GM19025 (cell line): ENCODE results near the gene DOCK2.

ENCODE experiments used
- ATAC-seq: cut with Tn5 transposase; IDR thresholded peaks from one replicate; pipeline ENCODE4 v1.9.1; 2021; ENCODE audit warnings: mild to moderate bottlenecking, low read depth, moderate library complexity; ENCODE audit not compliant: unreplicated experiment

DOCK2 gene

DNA sequence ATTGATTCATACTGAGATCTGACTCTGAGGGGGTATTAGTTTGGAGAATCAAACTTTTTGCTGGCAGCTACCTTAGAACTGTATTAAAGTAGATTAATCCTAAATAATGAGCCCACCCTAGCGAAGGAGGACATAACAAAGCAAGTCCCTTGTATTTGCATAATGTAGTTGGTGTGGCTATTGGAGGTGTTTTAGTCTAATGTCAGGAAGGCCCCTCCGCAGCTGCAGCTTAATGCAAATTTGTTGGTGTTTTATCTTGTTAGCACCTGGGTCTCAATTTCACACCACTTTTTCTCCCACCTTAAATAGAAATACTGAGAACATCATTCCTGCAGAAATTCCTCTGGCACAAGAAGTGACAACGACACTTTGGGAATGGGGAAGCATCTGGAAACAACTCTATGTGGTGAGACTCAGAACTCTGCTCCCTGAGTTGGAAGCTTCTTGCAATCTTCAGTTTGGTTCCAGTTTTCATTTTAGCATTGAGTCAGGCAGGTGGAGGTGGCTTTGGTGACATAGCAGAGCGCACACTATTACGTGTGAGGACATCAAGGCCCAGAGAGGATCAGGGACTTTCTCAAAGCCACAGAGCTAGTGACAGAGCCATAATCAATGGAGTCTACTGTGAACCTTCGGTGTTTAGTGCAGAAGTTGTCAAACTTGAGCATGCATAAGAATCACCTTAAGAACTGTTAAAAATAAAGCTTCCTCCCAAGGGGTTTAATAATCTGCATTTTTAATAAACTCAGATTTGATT lies 33.9 kb downstream of the DOCK2 start:
- peak; percentile 98 for ATAC-seq

DNA sequence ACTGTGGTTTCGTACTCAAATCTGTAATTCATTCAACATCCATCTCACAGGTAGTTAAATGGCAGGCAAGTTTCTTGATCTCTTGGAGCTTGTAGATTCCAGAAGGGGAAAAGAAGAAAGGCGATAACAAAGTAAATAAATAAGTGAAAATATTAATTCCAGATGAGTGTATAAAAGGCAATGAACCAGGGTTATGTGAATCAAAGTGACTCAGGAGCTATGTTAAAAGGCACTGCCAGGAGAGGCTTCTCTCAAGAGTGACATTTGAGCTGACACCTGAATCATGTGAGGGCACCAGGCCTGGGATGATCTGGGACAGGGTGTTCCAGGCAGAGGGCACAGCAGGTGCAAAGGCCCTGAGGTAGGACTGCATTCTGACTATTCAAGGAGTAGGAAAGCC lies 45.0 kb downstream of the DOCK2 start:
- ATAC-seq = no peak

DNA sequence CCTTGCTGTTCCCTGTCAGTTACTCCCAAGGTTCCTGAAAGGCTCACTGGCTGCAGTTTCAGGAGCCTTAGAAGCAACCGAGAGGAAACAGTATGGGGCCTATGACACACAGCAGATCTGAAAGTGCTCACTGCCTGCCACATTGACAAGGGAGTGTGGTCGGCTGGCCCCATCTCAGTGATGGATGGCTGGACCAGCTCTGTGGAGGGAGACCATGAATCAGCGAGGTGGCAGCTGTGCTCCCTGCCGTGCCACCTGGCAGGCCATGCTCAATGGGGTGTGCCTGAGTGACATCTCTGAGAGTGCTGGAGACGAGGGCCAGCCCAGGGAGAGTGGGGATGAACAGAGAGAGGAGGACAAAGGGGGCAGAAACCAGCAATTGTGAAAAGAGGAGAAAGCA lies 49.1 kb downstream of the DOCK2 start:
- ATAC-seq = peak; percentile 82

DNA sequence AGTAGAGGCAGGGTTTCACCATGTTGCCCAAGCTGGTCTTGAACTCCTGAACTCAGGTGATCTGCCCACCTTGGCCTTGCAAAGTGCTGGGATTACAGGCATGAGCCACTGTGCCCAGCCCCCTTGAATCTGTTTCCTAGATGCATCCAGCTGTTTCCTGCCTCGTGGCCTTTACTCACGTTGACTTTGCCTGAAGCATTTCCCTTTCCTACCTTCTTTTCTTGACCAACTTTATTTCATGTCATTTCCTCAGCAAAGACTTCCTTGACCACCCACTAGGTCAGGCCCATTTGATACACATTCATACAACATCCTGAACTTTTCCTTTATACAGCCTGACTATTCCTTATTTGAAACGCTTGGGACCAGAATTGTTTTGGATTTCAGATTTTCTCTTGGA lies 51.0 kb downstream of the DOCK2 start:
- ATAC-seq = no peak

DNA sequence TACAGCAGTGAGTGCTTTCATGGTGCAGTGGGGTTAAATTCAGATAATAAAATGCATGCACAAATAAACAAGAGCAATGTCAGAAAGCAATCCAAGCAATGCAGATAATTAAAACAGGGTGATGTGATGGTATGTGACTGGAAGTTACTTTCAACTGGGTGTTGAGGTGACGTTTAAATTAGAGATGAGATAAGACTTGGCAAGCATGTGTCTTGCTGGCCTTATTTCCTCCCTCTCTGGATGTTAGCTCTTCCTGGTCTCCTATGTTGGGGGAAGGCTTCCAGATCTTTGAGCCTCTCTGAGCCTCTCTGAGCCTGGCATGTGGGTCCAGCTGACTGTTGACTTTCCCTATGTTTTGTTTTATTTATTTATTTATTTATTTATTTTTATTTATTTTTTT lies 54.4 kb downstream of the DOCK2 start:
- ATAC-seq = no peak

DNA sequence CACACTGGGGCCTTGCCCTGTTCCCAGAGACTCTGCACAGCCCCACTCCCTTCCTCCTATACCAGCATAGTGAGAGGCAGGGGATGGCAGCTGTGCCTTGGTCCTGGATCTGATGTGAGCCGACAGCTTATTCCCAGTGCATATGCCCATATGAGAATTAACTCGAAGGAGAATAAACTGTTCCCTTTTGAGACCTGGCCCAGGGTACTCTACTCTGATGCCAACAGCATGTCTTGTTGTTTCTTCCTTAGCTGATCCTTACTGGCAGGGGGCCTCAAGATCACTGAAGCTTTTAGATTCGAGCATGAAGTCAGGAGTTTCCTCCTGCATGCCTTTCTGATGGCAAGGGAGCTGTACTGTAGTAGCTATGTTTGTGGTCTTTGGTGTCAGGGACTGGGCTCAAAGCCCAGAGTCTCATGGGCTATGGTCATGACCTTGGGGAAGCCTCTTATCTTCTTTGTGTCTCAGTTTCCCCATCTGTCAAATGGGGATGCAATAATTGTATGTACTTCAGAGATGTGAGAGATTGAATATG lies 57.1 kb downstream of the DOCK2 start:
- ATAC-seq = no peak

DNA sequence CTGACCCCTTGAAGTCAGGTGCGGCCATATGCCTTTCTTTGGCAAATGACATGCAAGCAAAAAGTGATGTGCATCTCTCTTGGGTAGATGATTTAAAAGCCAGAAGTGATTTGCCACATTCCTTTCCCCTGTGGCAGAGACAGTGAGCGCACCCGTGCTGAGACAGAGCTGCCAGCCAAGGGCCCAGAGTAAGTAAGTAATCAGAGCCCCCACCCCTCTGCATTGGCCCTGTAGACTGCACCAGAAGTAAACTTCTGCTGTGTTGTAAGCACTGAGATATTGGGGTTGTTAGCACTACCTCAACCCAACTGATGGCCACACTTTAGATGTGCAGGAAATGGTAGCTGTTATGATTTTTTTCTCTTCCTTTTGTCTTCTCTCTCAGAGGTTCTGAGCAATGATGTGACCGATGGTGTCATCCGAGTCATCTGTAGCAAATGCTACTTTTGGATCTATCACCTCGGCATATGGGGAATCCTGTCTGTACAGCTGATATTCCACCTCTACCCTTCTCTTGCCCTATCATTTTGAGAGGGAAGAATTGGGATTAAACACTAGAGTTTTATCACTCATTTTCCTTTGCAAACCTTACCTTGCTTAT lies 58.0 kb downstream of the DOCK2 start:
- no peak for ATAC-seq

DNA sequence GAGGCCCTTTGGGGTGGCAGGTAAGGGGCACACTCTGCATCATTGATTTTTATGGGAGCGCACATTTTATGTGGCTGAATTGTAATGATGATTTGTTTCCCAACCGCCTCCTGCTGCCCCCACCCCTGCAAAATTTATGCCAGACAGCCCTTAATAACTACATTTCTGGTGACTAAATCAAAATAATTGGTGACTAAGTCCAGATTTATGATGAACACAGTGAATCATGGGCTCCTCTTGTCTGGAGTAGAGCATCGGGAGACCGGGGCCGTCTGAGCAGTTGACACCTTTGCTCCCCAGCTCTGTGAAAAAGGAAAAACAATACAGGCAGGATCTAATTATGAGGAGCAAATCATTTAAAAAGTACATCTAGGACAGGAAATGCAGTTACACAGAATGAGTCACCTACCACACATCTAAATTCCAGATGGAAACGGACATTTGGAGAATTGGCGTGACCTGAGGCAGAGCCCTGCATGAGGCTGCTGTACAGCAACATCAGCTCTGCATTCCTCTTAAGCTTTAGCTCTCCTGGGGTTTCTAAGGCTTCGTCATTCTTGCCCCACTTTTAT lies 58.9 kb downstream of the DOCK2 start:
- no peak for ATAC-seq

DNA sequence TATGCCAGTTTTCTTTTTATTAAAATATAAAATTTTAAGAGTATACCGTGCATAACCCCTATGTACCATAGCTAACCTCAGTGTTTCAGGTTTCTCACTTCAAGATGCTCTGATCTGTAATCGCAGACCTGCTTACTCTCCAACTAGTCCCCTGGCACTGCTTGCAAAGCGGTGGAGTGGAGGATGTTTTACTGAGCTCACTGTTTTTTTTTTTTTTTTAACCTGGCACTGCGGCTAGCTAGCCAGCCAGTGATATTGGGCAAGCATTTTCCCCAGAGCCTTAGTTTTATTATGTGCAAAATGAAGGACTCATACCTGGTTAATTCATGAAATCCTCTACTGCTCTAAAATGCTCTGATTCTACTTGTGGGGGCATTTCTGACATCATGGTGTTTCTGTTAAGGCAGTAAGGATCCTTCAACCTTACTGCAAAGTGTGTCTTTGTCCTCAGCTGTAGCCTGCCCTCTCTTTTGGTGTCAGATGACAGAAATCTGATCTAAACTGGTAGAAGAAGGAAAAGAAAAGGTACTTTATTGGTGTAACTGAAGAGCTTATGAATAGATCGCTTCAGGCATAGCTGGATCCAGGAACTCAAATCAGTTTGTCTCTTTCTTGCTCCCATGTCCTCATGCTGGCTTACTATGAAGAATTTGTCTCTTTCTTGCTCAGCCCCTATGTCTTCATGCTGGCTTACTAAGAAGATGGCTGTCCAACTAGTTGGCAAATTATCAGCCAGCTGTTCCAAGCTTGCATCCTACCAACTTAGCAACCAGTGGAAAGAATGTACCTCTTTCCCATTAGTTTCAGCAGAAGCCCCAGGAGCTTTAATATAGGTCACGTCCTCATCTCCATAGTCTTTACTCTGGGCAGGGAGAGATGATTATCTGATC lies 59.8 kb downstream of the DOCK2 start:
- no peak for ATAC-seq

DNA sequence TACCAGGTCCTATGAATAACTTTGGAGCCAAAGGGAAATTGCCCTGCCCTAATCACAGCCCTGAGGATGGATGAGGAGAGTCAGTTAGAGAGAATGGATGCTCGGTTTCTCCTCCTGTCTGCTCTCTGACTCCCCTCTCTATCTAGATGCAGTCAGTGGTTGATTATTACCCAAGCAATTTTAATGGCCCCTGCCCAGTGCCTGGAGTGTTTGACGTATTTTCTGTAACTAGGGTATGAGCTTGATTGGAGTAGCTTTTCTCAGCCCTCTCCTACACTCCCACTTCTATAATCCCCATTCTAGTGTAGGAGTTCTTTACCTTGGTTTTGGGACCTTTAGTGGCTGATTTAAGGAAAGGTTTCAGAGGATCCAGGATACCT lies 60.4 kb downstream of the DOCK2 start:
- ATAC-seq = no peak

DNA sequence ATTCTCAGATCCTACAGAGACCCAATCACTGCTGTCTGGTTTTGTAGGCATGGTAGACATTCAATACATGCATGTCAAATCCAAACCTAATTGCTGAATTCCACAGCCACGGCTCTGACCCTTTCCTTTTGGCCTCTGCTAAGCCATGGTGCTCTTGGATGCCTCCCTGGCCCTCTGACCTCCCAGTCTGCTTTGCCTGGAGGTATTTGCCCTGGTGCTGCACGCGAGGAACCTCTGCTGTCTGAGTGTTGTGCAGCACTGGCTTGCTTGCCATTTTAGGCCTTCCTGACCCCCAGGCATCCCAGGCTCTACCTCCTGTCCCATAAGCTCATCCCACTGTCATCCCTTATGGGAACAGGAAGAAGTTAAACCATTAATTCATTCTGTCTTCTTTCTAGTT lies 60.9 kb downstream of the DOCK2 start:
- no peak for ATAC-seq

DNA sequence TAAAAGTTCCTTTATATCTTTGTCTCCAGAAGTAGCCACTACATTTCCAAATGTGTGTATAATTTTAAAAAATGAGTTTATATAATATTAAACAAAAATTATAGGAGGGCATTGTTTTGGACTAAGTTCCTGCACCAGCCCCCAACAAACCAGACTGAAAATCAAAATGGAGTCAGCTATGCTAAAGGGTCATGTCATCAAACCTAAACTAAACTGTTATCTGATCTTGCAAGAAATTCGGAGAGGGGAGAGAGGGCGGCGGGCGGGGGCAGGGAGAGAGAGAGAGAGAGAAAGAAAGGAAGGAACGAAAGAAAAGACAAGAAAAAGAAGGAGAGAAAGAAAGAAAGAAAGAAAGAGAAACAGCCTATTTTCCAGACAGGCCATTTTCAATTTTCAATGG lies 63.5 kb downstream of the DOCK2 start:
- ATAC-seq = no peak

DNA sequence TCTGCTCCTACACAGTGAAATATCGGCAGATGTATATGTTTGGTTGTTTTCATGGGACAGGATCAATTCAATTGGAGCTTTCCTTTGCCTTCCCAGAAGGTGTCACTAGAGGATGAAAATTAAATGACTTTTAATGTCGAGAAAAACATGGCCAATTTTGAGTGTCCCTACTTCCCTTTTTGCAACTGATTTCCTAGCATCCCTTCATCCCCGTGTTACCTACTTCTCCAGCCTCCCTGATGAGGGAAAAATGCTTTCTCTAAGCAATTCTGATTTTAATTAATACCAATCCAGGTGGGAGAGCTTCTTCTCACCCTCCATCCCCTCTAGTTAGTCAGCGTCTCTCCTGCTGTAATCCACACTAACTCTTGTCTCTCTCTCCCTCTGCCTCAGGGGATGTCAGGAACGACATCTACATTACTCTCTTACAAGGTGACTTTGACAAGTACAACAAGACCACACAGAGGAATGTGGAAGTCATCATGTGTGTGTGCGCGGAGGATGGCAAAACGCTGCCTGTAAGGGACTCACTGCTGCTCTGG lies 64.9 kb downstream of the DOCK2 start:
- ATAC-seq = no peak

DNA sequence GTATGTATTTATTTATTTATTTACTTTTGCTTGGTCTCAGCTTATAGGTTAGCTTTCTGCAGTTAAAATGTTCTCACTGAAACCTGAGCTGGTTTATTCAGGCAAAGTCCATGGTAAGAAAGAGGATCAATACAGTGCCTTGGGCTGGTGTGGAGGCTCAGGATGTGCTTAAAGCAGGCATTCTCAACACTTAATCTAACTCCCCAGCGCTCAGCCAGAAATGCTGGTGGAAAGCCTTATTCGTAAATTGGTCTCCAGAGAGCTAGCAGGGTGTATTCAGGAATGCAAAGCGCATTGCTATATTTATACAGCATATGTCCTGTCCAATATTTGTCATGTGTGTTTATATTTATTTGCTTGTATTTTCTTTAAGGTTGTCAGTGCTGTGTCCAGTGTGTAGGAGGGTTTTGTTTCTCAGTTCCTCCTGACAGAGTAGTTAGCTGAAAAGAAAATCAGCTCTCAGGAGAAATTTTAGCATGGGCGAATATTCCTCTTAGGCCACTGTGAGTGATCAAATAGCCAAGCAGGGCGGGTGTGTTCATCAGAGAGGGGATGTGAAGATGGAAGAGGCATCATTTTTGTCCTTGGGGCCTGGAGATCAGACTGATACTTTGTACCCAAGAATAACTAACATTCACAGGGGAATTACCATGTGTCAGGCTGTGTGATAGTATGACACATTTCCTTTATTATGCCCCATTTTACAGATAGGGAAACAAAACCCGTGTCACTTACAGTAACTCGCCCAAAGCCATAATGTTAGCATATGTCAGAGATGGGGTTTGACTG lies 65.8 kb downstream of the DOCK2 start:
- peak; percentile 73 for ATAC-seq

DNA sequence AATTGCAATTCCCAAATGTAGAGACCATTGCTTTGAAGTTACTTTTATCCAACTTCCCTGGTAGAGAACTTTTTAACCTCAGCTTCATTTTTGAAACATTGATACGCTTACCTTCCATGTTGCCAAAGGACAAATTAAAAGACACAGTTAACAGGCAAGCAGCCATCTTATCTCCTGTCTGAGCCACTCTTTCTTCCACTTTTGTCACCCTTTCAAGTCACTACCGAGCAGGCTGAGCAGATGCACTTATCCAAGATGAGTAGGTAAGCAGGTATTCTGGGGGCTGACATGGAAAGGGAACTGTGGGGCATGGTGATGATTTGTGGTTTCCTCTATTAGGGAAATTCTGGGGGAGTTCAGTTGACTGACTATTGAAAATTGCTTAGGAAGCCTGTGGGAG lies 66.7 kb downstream of the DOCK2 start:
- ATAC-seq = no peak

DNA sequence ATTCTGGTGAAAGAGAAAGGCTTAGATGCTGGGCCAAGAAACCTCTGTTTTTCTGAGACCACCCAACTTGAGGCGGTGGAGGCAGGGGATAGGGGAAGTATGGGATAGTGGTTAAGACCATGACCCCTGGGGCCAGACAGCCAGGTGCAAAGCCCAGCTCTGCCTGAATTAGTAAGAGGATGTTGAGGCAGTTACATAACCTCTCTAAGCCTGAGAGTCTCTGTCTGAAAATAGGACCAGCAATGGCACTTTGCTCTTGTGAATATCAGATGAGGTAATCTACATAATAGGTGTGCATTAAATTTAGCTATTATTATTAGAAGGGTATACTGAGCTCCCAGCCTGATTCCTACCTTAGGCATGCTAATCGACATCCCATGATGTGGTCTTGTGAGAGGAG lies 68.2 kb downstream of the DOCK2 start:
- ATAC-seq = no peak

DNA sequence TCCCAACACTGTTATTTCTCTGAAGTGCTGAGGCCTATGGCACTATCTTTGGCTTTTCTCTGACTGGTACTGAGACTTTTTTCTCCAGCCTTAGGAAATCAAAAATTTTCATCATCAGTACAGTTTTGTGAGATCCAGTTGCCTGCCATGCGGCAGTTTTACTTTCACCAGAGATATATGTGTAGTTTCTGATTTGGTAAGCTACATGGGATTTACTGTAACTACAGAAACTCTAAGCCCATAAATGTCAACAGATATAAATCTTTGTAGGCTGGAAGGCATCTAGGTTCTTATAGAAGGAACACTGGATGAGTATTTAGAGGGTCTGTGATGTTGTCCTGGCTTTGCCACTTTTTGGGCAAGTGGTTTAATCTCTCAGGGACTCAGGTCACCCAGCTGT lies 69.0 kb downstream of the DOCK2 start:
- ATAC-seq = no peak

DNA sequence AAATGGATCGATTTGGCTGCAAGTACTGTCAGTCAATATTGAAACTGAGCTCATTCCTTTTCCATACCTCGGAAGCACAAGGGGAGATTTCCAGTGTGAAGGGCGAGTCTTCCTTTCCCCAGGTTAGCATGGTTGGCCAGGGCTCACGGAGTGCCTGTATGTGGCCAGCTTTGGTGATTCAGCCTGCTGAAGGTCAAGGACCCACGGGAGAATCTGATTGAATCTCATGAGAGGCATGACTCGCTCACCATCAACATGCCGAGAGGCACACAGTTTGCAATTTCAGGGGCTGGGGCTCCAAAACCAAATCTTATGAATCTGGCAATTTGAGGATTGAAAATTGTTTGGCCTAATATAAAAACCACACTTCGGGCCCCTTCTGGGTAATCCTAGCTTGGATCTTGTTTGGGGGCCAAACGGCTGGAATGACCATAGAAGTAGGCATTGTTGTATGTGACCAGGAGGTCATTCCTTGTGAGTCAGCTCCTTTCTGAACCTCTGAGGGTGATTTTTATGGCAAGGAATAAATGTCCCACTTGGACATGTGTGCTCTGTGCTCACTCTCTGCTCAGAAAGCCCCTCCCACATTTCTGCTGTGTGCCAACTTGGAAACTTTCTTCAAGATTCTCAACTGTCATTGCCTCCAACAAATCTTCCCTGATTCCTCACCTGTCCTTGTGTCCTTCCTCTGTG lies 69.8 kb downstream of the DOCK2 start:
- no peak for ATAC-seq

DNA sequence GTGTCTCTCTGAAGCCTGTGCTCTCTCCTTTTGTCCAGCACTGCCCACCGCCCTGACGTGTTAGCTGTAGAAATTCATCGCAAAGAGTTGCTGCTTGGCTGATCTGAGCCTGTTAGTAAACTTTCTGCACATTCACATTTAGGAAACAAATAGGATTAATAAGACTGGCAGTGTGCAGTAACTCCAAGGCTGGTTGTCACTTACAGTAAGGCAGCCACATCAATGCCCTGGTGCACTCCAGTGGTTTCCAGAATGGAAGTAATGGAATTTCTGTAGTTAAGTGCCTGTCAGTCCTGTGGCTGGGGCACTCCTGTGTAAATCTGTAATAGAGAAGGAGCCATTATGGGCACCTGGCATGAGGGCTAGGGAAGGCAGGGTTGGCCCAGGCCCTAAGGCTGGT lies 70.6 kb downstream of the DOCK2 start:
- ATAC-seq = no peak
